HPDE6-E6E7 (cell line): ENCODE data around the gene MEG3.

Experiments
- DNase-seq: peaks from one replicate; pipeline ENCODE4 v3.0.0; 2011; ENCODE audit warnings: missing footprints; ENCODE audit errors: extremely low spot score

MEG3 gene

GRCh38 chr14:100846309-100846859, 20.5 kb downstream of the MEG3 start:
- DNase-seq, result no peak

DNA sequence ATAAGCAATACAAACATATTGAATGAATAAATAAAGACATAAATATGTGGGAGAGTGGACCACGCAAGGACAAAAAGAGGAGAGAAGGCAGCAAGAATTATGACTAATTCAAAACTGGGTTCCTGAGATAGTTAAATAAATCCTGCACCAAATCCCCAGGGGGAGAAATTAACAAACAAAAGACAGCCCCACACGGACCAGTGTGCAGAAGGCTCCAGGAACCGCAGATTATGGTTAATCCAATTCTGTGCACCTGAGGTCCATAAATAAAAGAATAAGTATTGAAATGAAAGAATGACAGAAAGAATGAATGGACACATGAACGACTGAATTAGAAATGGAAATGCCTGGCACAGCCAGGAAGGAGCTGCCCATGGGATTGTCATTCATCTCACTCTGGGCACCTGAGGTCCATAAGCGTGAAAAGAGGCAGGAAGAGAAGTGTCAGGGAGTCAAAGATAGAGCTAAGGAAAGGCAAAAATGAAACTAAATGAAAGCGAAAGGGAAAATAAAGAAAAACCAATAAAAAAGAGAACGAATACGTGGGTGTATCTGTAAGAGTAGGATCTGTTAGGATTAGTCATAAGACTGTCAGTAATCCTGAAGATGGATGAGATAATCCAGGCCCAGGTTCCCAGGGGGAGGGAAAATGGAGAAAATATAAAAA, 23.3 kb downstream of the MEG3 start:
- peak; percentile 31 for DNase-seq

DNA sequence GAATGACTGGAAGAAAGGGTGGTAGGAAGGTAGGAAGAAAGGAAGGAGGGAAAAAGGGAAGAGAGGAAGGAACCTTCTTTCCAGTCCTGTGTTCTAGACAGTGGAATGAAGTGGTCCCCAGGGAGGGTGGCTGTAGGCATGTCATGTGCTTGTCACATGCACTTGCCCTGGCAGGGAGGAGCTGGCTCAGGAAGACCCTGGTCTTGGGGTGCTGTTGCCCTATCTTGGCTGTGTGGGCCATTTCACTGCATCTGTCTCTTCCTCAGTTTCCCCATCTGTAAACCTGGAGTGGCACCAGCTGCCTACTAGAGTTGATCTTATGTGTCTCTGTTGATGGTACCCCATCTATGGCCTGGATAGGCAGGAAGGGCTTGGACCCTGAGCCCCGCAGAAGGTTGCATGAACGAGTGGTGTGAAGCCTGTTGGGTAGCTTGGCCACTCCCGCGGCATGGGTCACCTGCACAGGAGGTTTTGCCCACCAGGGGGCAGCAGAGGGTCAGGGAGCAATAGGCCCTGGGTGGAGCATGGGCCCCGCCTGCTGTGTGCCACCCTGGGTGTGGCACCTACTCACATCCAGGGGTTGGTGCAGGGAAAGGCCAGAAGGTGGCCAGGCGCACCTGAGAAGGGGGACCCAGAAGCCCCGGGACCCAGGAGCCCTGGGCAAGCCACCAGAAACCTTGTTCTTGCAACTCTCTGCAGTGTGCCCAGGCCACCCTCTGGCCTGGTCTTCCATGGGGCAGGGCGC, 25.1 kb downstream of the MEG3 start:
- DNase-seq, result peak; percentile 52

- DNase-seq, result no peak
These were observed 25.6 kb downstream of the MEG3 start for GRCh38 chr14:100851586-100851916.

GRCh38 chr14:100851946-100852620, 26.2 kb downstream of the MEG3 start:
- DNase-seq, result no peak

- no peak for DNase-seq
These were observed 28.5 kb downstream of the MEG3 start for GRCh38 chr14:100854435-100854834.

GRCh38 chr14:100855256-100855930, 29.5 kb downstream of the MEG3 start:
- no peak for DNase-seq

- no peak for DNase-seq
These were observed 30.4 kb downstream of the MEG3 start for GRCh38 chr14:100856056-100856950.

- no peak for DNase-seq
These were observed 31.5 kb downstream of the MEG3 start for GRCh38 chr14:100857233-100857922.

DNA sequence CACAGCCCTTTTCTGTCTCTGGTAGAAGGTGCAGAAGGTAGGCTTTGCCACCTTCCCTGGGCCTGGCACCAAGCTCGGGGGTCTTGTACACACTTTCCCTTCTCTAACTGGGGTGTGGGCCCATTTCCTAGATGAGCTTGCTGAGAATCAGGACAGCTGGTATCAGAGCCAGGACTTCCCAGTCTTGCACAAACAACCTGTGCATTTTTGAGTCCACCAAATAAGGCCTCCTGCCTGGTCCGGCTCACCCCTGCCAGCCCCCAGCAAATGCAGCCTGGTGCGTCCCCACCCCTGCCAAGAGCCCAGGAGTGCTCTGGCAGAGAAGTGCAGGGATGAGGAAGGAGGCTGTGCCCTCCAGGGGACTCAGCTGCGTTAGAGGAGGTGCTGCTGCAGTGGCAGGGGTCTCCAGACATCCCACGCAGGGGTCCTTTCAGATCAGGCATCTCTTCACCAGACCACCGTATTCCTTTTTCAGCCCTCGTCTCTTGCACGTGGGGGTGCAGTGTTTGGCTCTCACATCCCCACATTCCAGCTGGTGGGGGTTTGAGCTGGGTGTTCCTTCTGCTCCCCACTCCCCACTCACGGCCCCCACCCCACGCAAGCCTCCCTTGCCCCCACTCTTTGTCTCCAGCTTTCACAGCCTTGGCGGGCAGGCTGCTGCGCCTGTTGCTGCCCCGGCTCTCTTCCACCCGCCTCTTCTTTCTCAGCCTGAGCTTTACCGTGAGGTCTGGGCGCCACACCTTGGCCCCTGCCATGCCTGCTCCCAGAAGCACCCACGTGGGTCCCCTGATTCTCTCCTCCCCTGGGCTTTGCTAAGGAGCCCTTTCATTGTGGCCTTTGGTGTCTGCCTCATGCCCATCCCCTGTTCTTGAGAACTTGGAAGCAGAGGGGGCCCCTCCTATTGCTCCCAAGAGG, 32.3 kb downstream of the MEG3 start:
- no peak for DNase-seq

DNA sequence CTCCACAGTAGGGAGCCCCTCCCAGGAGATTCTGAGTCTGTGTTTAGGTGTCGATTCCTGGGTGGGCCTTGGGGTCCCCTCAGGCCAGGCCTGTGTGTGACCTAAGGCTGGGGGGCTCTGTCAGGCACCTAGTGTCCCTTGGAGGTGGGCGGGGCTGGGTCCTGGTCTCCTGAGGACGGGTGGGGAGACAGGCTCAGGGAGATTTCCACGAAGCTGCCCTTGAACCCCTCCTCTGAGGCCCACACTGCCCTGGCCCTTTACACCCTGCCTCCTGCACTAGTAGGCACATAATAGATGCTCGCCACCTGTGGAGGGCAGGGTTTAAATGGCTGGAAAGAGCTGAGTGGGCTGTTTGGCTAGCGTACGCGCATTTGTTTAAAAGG, 32.9 kb downstream of the MEG3 start:
- no peak for DNase-seq

DNA sequence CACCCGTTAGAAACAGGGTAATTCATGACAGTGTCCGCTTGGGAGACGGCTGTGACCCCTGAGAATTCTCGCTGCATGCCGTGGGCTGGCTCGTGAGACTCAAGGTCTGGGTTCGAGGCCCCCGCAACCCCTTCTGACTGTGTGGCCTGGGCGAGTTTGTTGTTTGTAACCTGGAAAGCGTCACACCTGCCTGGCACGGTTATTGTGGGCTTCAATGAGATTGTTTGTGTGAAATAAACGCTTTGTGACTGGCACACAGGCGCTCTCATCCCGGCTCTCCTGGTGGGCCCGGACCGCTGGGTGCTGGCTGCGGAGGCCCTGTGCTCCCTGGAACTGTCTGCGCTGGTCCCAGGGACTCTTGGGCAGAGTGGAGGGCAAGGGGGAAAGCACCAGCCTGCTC, 33.9 kb downstream of the MEG3 start:
- DNase-seq, result no peak

DNA sequence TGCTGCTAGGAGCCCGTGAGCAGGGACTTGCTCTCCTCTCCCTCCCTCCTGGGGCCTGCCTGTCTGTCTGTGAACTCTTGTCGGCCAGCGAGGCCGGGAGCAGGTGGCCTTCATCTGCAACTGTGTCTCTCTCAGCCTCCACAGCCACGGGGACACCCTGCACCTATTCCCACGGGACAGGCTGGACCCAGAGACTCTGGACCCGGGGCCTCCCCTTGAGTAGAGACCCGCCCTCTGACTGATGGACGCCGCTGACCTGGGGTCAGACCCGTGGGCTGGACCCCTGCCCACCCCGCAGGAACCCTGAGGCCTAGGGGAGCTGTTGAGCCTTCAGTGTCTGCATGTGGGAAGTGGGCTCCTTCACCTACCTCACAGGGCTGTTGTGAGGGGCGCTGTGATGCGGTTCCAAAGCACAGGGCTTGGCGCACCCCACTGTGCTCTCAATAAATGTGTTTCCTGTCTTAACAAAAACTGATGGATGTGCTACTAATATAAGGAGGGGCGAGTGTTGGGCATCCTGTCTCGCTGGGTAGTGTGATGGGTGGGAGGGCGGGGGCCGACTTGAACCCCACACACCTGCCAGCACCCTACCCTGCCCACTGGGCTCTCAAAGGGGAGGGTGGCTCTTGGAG, 34.8 kb downstream of the MEG3 start:
- DNase-seq, result no peak

DNA sequence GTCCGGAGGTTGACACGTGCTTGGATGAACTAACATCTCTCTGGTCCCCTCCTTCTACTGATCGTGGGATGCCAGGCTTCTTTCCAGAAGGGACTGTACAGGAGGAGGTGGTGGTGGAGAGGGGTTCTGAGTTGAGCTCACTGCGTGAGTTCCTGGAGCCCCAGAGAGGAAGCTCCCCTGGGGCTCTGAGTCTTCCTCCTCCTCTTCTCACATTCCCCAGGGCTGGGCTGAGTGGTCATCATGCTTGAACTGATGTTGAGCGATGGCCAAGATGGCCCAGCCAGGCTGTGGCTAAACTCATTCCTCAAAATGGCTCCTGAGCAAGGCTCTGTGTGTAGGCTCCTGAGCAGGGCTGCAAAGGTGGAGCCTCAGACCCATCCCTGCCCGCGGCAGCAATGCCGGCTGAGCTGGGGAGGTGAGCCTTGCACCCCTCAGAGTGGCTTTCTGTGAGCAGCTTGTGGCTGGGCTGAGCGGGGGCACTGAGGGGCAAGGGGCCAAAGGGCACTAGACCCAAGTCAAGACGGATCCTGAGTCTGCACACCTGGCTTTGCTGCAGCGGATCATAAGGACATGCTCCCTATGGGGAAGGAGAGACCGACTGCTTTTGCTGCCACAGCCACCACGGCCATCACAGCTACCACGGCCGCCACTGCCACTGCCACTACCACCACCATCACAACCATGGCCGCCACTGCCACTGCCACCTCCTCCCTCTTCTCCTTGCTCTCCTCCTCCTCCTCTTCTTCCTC, 35.4 kb downstream of the MEG3 start:
- no peak for DNase-seq

DNA sequence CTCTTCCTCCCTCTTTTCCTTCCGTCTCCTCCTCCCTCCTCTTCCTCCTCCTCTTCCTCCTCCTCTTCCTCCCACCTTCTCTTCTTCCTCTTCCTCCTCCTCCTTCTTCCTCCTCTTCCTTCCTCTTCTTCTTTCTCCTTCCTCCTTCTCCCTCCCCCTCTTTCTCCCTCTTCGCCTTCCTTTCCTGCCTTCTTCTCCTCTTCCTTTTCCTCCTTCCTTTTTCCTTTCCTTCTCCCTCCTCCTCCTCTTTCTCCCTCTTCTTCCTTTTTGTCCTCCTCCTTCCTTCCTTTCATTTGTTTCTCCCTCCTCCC, 36.0 kb downstream of the MEG3 start:
- DNase-seq, result no peak

- DNase-seq, result no peak
These were observed 36.4 kb downstream of the MEG3 start for GRCh38 chr14:100862277-100862676.

GRCh38 chr14:100862793-100863192, 36.9 kb downstream of the MEG3 start:
- no peak for DNase-seq

DNA sequence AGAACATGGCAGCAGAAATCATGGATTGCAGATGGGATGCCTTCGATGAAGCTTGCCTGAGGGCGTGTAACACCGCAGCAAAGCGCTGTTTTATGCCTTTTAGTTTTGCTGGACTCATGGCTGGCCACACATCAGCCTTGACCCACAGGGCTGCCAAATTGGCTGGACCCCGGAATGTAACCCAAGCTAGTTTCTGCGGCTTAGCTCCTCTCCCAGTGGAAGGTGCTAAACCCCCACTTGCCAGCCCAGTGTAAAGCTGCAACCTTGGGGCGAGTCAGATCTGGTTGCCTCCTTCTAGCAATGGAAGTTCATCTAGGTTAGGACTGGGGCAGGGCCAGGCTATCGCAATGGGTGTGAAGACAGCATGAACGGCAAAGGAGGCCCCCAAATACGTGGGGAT, 38.3 kb downstream of the MEG3 start:
- no peak for DNase-seq
